Parathyroid adenoma (tissue), 2 donors: ENCODE results near the gene ARHGEF28.

ENCODE experiments used
- H2AFZ ChIP-seq: fragments of 300-600 bp; sonication (generic); one replicate; pipeline ENCODE4 v1.7.0; 2017; ENCODE audit warnings: antibody characterized with exemption, mild to moderate bottlenecking
- H3K27ac ChIP-seq: fragments of 300-600 bp; sonication (generic); one replicate; pipeline ENCODE4 v1.7.0; 2017
- H3K27me3 ChIP-seq: fragments of 300-600 bp; sonication (generic); one replicate; pipeline ENCODE4 v1.7.0; 2017; ENCODE audit warnings: low read length; ENCODE audit not compliant: control insufficient read depth, insufficient read depth
- H3K36me3 ChIP-seq: fragments of 300-600 bp; sonication (generic); one replicate; pipeline ENCODE4 v1.7.0; 2017; ENCODE audit warnings: low read length; ENCODE audit not compliant: control insufficient read depth, insufficient read depth
- H3K4me1 ChIP-seq: fragments of 300-600 bp; sonication (generic); one replicate; pipeline ENCODE4 v1.7.0; 2017; ENCODE audit warnings: control low read depth
- H3K4me2 ChIP-seq: fragments of 300-600 bp; sonication (generic); one replicate; pipeline ENCODE4 v1.7.0; 2017; ENCODE audit warnings: low read length
- H3K4me3 ChIP-seq: fragments of 300-600 bp; sonication (generic); one replicate; pipeline ENCODE4 v1.7.0; 2017; ENCODE audit warnings: low read depth, low read length
- H3K79me2 ChIP-seq: fragments of 300-600 bp; sonication (generic); one replicate; pipeline ENCODE4 v1.7.0; 2017; ENCODE audit warnings: control low read depth
- H3K9ac ChIP-seq: fragments of 300-600 bp; sonication (generic); one replicate; pipeline ENCODE4 v1.7.0; 2017; ENCODE audit warnings: mild to moderate bottlenecking
- H3K9me3 ChIP-seq: fragments of 300-600 bp; sonication (generic); one replicate; pipeline ENCODE4 v1.7.0; 2017; ENCODE audit warnings: low read length; ENCODE audit not compliant: control insufficient read depth
- TF ChIP-seq, protein P1 (sequence below): fragments of 300-600 bp; sonication (generic); IDR thresholded peaks from one replicate; pipeline ENCODE4 v1.7.0; 2017; ENCODE audit warnings: antibody characterized with exemption, mild to moderate bottlenecking
- donor health status: primary hyperparathyroidism.

ARHGEF28 gene

GRCh38 chr5:73946278-73946677, 320.3 kb downstream of the ARHGEF28 start:
- Histone ChIP-seq H2AFZ (no peak overlapping the region), H3K4me3 (no peak overlapping the region), H3K79me2 (no peaks in the 10 kb centered on the region), H3K4me2 (peak overlapping the region; percentile 25), H3K27me3 (no peaks in the 10 kb centered on the region), H3K36me3 (no peaks in the 10 kb centered on the region), H3K9ac (no peak overlapping the region), H3K4me1 (peaks cover 3% of the 10 kb centered on the region), H3K27ac (no peak overlapping the region), H3K9me3 (no peaks in the 10 kb centered on the region)
- TF ChIP-seq, protein P1, sequence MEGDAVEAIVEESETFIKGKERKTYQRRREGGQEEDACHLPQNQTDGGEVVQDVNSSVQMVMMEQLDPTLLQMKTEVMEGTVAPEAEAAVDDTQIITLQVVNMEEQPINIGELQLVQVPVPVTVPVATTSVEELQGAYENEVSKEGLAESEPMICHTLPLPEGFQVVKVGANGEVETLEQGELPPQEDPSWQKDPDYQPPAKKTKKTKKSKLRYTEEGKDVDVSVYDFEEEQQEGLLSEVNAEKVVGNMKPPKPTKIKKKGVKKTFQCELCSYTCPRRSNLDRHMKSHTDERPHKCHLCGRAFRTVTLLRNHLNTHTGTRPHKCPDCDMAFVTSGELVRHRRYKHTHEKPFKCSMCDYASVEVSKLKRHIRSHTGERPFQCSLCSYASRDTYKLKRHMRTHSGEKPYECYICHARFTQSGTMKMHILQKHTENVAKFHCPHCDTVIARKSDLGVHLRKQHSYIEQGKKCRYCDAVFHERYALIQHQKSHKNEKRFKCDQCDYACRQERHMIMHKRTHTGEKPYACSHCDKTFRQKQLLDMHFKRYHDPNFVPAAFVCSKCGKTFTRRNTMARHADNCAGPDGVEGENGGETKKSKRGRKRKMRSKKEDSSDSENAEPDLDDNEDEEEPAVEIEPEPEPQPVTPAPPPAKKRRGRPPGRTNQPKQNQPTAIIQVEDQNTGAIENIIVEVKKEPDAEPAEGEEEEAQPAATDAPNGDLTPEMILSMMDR, result no peak

DNA sequence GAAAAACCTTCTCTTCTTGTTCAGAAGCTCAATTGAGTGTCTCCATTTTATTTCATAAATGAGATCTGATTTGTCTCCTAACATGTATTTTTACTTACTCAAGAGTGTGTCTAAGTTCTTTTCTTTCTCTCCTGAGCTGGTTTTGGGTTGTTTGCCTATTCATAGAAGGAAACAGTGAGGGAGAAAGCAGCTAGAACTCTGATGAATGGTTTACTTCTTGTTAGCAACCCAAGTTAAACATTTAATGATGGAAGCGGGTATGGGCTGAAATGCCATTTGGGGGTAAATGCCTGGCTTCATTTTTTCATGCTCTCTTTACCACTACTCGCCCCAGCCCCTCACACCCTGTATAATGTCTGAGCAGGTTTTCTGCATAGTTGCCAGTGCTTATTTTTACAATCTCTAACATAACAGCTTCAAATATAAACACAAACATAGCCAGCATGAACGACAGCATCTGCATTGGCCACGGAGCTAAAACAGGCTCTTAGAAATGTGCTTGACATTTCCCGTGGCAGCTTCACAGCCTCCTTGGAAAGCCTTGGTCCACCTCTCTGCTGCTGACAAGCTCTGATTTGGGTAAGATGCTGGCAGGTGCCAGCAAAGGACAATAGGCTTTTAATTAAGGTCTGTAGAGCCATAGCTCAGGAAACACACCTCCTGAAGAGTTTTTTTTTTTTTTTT, 321.1 kb downstream of the ARHGEF28 start:
- TF ChIP-seq, protein P1, result no peak
- Histone ChIP-seq H3K4me2 (no peak overlapping the region), H3K27me3 (no peaks in the 10 kb centered on the region)

DNA sequence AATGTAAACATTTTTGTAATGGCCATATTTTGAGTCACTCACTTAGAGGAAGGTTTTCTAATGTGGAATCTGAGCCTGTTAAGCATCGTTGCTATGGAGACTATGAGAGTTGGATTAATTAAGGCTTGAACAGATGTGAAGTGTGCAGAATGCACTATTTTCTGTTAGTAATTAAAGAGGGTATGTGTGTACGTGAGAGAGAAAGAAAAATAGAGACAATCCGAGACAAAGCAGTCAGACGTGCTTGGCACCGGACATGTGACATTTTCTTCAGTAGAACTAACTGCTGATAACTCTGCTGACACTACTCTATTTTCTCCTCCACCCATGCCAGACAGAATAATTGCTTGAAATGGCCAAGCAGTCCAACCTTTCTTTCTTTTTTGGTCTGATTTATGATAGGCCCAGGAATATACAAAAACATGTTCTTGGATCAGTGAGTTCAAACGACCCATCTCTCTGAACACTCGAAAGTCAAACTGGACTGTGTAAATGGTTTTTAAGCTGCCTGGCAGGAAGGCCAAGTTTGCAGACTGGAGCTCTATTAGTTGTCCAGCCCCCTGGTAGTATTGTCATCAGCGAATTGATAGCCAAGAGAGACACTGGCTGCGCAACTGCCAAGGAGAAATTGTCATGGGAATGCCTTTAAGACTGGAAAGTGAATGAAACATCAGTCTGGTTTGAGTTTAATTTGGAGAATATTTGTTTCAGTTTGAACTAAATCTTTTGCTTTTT, 322.1 kb downstream of the ARHGEF28 start:
- no peaks in the 10 kb centered on the region for H3K9me3 ChIP-seq
- H2AFZ ChIP-seq, result no peak overlapping the region
- H3K27ac ChIP-seq, result no peak overlapping the region
- no peaks in the 10 kb centered on the region for H3K79me2 ChIP-seq
- no peak overlapping the region for H3K4me3 ChIP-seq
- H3K27me3 ChIP-seq, result no peaks in the 10 kb centered on the region
- peak overlapping the region; percentile 30 for H3K4me2 ChIP-seq
- TF ChIP-seq, protein P1, result no peak
- no peaks in the 10 kb centered on the region for H3K36me3 ChIP-seq
- H3K9ac ChIP-seq, result no peak overlapping the region
- H3K4me1 ChIP-seq, result peaks cover 3% of the 10 kb centered on the region

More for the DNA sequence above, 321.1 kb downstream of the ARHGEF28 start:
- Histone ChIP-seq H3K79me2 (no peaks in the 10 kb centered on the region), H3K4me3 (no peak overlapping the region), H2AFZ (no peak overlapping the region), H3K27ac (no peak overlapping the region), H3K9ac (no peak overlapping the region), H3K36me3 (no peaks in the 10 kb centered on the region), H3K4me1 (peaks cover 3% of the 10 kb centered on the region), H3K9me3 (no peaks in the 10 kb centered on the region)

GRCh38 chr5:73948720-73949119, 322.7 kb downstream of the ARHGEF28 start:
- H3K9me3 ChIP-seq, result no peaks in the 10 kb centered on the region
- H3K27ac ChIP-seq, result no peak overlapping the region
- H3K9ac ChIP-seq, result no peak overlapping the region
- no peaks in the 10 kb centered on the region for H3K79me2 ChIP-seq
- no peak overlapping the region for H3K4me2 ChIP-seq
- no peak overlapping the region for H3K4me3 ChIP-seq
- TF ChIP-seq, protein P1, result no peak
- H3K4me1 ChIP-seq, result peaks cover 3% of the 10 kb centered on the region
- H3K27me3 ChIP-seq, result no peaks in the 10 kb centered on the region
- no peak overlapping the region for H2AFZ ChIP-seq
- H3K36me3 ChIP-seq, result no peaks in the 10 kb centered on the region
